ENCODE data around the gene BCAS3.
"Not testable (repeated sequence)": the region's sequence is repeated elsewhere in the genome, so short reads cannot be mapped to it uniquely, and the experiment has no call there.

BCAS3 gene

GRCh38 chr17:60893475-60893874 is 215.8 kb downstream of the BCAS3 start:
- DNase-seq = no peak

DNA sequence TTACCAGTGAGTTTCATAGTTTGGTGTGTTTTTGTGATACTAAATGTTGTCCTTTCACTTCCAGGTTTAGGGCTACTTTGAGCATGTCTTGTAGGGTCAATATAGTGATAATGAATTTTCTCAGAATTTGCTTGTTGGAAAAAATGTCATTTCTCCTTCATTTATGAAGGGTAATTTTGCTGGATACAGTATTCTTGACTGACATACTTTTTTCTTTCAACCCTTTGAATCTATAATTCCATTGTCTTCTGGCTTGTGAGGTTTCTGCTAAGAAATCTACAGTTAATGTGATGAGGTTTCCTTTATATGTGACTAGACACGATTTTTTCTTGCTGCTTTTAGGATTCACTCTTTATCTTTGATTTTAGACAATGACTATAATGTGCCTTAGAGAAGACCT is 219.3 kb downstream of the BCAS3 start:
- DNase-seq = no peak

DNA sequence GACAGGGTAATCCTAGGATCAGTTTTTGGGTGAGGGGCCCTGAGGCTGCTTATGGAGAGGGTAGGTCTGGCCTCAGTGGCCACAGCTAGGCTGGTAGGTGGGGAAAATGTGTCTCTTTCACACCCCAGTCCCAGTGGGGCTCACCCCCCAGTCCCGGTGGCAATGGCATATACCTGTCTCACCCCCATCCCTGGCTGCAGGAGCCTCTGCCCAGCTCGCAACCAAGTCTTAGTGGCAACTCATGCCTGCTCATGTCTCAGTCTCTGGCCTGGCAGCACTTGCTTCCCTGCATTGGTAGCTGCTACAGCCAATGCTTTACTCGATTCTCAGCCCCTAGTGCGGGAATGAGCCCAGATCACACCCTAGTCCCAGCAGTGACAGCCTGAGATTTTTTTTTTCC is 221.5 kb downstream of the BCAS3 start:
- DNase-seq = no peak

DNA sequence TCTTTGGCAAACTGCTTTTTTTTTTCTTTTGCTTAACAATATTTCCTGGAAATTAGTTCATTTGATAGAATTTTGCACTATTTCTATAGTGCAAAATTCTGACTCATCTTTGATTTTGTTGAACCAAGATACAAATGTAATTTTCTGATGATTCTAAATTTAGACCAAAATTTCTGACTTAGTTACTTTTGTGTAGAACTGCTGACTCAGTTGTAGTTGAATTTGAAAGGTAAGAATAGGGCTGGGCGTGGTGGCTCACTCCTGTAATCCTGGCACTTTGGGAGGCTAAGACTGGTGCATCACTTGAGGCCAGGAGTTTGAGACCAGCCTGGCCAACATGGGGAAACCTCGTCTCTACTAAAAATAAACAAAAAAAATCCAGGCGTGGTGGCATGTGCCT is 223.0 kb downstream of the BCAS3 start:
- DNase-seq = no peak

DNA sequence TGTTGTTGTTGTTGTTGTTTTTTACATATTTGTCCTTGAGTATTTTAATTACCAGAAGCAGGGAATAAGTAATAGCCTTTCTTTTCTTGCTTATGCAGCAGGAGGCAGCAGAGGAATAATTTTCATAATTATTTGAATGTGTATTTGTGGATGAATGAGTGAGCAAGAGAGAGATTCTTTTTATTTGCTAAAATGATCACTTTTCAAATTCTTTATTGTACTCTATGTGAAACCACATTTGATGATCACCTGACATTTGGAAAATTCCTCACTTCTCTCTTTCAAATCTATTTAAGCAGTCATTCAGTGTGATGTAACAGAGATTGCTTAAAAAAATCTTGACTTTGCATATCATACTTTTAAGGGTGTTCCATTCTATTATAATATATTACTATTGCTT is 223.6 kb downstream of the BCAS3 start:
- DNase-seq = no peak

DNA sequence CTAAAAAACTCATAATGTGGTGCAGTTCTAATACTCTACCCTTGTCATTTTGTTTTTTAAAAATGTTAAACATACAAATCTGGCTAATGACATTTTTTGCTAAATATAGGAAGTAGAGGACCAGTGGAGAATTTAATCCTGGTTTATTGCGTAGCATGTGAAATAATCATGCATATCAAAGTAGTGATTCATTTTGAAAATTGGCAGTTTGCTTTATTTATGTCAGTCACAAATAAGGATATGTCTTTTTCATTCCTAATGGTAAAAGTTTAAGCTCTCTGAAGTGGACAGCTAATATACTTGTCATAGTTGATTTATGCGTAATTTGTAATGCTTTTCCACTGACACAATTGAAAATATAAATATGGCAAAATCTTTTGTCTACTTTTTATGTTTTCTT is 224.2 kb downstream of the BCAS3 start:
- DNase-seq = no peak

GRCh38 chr17:60902399-60902798 is 224.7 kb downstream of the BCAS3 start:
- no peak for DNase-seq

DNA sequence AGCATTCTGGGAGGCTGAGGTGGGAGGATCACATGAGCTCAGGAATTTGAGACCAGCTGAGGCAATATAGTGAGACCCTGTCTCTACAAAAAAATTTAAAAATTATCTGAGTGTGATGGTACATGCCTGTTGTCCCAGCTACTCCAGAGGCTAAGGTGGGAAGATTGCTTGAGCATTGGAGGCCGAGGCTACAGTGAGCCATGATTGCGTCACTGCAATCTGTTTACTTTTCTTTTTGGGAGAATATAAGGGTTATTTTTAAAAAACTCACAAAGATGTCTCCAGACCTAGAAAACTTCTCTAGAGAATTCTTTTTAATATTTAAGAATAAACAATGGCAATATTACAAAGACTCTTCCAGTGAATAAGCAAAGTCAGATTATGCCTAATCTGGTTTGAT is 226.9 kb downstream of the BCAS3 start:
- no peak for DNase-seq

DNA sequence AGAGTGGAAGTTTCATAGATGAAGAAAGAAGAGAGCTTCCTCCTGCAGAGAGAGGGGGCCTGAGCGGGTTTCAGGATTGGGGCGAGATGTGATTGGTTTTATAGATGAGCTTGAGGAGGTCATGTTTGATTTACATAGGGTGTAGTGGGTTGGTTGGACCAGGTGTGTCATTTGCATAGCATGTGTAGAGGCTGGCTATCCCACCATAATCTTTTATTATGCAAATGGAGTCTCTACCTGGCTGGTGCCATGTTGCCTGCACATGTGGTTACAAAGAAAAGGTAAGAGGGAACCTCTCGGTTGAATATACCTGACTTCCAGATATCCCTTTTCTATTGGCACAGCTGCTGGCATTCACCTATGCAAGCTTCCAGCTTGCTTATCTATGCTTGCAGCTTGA is 228.1 kb downstream of the BCAS3 start:
- DNase-seq = no peak

DNA sequence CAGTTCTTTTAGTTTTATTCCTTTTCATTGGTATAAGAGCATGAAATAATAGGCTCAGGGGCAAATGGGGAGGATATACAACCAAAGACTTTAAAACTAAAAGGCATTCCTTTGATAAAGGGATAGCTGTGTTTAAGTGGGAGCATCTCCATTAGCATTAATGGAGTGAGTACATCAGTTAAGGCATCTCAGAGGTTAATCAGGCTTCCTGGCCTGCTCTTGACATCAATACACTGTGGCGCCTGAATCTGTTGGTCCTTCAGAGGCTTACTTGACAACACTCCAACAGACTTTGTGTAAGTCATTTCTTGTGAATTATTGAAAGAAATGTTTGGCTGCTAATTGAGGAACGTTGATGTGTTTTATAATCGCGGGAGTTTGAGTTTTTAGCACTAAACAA is 230.7 kb downstream of the BCAS3 start:
- DNase-seq = no peak

- DNase-seq = no peak
Measured at GRCh38 chr17:60909405-60909804, 231.8 kb downstream of the BCAS3 start.

GRCh38 chr17:60910415-60910814 is 232.8 kb downstream of the BCAS3 start:
- DNase-seq = no peak

DNA sequence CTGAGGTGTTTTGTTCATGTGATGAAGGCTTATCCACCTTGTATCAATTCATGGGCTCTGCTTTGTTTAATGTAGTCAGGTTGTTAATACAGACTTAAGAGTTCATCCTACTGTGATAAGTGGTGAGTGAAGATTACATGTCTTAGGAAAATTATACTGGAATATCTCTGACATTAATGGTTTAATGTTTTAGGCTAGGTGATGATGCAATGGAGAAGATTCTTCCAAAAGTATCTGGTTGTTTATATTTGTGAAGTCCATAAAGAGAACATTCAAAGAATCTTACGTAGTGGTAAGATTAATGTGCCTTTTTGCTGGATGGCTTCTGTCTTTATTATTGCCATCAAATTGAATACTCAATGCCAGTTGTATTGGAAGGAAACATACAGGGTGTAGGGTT is 236.4 kb downstream of the BCAS3 start:
- DNase-seq = no peak

DNA sequence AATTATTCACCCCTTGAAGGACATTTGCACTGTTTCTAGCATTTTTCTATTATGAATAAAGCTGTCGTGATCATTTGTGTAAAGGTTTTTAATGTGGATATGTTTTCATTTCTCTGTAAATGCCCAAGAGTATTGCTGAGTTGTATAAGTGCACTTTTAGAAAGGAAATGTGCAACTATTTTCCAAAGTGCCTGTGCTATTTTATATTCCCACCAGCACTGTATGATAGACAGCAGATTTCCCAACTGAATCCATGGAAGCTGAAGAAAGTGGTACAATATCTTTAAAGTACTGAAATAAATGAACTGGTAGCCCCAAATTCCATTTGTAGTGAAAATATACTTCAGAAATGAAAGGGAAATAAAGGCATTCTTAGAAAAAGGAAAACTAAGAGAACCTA is 238.4 kb downstream of the BCAS3 start:
- DNase-seq = no peak

GRCh38 chr17:60920107-60920506 is 242.5 kb downstream of the BCAS3 start:
- no peak for DNase-seq

DNA sequence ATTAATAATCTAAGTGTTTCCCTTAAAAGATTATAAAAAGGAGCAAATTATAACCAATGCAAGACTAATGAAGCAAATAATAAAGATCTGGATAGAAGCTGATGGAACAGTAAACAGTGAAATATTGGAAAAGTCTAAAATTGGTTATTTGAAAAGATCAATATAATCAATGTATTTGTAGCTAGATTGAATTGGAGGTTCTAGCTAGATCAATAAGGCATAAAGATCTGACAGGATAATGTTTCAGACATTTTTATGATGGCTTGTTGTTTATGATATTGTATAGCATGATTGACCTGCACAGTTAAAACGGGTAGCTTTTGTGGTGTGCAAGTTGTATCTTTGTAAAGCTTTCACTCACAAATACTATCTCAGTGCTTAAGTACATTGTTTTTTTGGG is 245.3 kb downstream of the BCAS3 start:
- no peak for DNase-seq

DNA sequence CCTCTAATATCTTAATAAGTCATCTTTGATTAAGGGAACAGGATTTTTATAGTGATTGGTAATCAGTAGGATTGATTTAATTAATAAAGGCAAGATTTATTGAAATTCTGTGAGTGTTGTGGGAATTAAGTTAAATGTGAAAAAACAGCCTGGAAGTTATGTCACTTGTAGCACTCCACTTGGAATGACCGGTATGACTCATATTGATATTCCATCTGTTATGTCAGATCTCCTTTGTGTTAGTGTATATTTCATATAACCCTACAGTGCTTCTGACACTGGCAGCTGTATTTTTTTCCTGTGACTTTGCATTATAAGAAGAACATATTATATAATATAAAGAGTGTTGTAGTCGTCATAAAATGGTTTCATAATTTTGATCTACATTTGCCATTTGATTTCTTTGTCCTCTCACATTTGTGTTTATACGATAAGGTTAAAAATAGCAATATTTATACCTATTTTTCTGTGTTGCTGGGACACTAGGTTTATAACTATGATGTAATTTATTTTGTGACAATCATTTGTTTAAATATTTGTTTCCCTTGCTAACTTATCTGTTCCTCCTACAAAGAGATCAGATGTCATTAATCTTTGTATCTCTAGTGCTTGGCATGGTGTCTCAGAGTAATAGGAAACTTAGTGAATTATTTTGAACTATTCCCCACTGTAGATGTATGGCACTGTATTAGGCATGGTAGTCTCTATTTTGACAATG is 249.0 kb downstream of the BCAS3 start:
- no peak for DNase-seq

GRCh38 chr17:60933739-60934138 is 256.1 kb downstream of the BCAS3 start:
- no peak for DNase-seq

- no peak for DNase-seq
Measured at GRCh38 chr17:60934723-60935122, 257.1 kb downstream of the BCAS3 start.

DNA sequence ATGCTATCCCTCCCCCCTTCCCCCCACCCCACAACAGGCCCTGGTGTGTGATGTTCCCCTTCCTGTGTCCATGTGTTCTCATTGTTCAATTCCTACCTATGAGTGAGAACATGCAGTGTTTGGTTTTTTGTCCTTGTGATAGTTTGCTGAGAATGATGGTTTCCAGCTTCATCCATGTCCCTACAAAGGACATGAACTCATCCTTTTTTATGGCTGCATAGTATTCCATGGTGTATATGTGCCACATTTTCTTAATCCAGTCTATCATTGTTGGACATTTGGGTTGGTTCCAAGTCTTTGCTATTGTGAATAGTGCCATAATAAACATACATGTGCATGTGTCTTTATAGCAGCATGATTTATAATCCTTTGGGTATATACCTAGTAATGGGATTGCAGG is 258.3 kb downstream of the BCAS3 start:
- not testable (repeated sequence) for DNase-seq

DNA sequence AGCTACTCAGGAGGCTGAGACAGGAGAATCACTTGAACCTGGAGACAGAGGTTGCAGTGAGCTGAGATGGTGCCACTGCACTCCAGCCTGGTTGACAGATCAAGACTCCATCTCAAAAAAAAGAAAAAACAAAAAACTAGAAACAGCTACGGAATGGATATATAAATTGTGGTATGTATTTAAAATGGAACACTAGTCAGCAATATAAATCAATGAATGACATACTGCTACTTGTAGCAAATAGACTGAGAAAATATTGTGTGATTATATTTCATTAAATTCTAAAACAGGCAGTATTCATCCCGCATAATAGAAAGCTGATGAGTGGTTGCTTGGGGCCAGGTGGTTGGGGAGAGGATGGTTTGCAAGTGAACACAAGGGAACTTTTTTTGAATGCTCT is 261.7 kb downstream of the BCAS3 start:
- no peak for DNase-seq

- no peak for DNase-seq
Measured at GRCh38 chr17:60941028-60941427, 263.4 kb downstream of the BCAS3 start.

DNA sequence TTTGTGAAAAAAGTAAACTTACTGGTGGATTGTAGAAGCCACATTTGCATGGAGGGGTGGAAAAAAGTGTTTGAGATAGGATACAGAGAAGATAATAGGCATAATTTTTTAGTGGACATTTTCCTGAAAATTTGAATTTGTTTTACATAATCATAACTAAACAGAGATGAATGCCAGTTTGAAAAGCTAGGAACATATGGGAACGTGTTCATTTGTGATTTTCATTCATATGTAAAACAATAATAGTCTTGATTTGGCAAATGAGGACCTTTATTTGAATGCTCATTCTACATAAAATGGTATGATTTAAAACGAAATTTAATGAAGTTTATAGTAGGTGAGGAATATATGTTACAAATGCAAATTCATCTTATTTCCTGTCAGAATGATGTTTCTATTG is 263.9 kb downstream of the BCAS3 start:
- no peak for DNase-seq

DNA sequence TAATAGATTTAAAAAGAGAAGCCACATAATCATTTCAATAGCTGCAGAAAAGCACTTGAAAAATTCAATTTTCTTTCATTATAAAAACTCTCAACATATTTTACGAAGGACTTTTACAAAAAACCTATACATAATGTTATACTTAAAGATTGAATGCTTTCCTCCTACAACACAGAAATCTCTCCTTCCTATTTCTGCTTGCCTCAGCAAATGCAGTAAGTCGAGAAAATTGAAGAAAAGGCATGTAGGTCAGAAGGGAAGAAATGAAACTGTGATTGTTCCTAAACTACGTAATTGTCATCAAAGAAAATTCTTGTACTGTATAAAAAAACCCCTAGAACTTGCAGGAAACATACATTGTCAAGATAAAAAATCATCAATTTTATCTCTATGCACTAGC is 267.1 kb downstream of the BCAS3 start:
- no peak for DNase-seq

- no peak for DNase-seq
Measured at GRCh38 chr17:60947100-60947499, 269.4 kb downstream of the BCAS3 start.

GRCh38 chr17:60947543-60947942 is 269.9 kb downstream of the BCAS3 start:
- no peak for DNase-seq

Measured in NCI-H1417 treated with DMSO at 0.1 percent for 48 hours (cell line).